Breast epithelium (tissue), 4 donors: ENCODE results near the gene NAV2. TPM values are rescaled to one million over a fixed set of nuclear protein-coding genes. Genes with fewer than 3 reads are reported as not detected.

Experiments
- DNase-seq, 2 donors: peaks; one replicate each; pipeline ENCODE4 v3.0.0-alpha.2; 2019; ENCODE audit warnings: low spot score in 2 of 2
- H3K27ac ChIP-seq, 2 donors: fragments of 200-600 bp; sonication (generic) in 1 of 2; one replicate each; pipeline ENCODE4 v1.5.1; 2016 to 2019; ENCODE audit warnings: mild to moderate bottlenecking in 1 of 2
- H3K27me3 ChIP-seq, 2 donors: fragments of 200-600 bp; sonication (generic) in 1 of 2; one replicate each; pipeline versions ENCODE4 v1.5.1 to v1.6.0; 2017 to 2019; ENCODE audit warnings: control low read depth in 1 of 2, mild to moderate bottlenecking in 1 of 2
- H3K36me3 ChIP-seq: fragments of 200-600 bp; one replicate; pipeline ENCODE4 v1.5.1; 2019
- H3K4me1 ChIP-seq, 2 donors: fragments of 200-600 bp; sonication (generic); one replicate each; pipeline ENCODE4 v1.5.1; 2016 to 2019; ENCODE audit warnings: control low read depth in 1 of 2
- H3K4me3 ChIP-seq, 3 donors: fragments of 200-600 bp; sonication (generic); 1 replicate in 2 of 3; 2 replicates in 1 of 3; pipeline ENCODE4 v1.5.1; 2016 to 2019; ENCODE audit warnings: mild to moderate bottlenecking in 3 of 3, moderate library complexity in 2 of 3
- H3K9me3 ChIP-seq, 2 donors: fragments of 200-600 bp; sonication (generic) in 1 of 2; one replicate each; pipeline ENCODE4 v1.5.1; 2016 to 2019; ENCODE audit warnings: control low read depth in 1 of 2
- CTCF ChIP-seq, 3 donors: fragments of 450-650 bp; IDR thresholded peaks; one replicate each; pipeline ENCODE4 v1.5.1; 2016 to 2017; ENCODE audit warnings: antibody characterized with exemption in 3 of 3, mild to moderate bottlenecking in 3 of 3, moderate library complexity in 3 of 3
- POLR2A ChIP-seq: fragments of 450-650 bp; IDR thresholded peaks from one replicate; pipeline ENCODE4 v1.6.1; 2016; ENCODE audit warnings: antibody characterized with exemption, mild to moderate bottlenecking, moderate library complexity
- POLR2AphosphoS5 ChIP-seq, 3 donors: sonication (generic); formaldehyde crosslinking; IDR thresholded peaks; one replicate each; pipeline ENCODE4 v1.6.1; 2017; ENCODE audit warnings: antibody characterized with exemption in 3 of 3
- intact Hi-C: fragments of 100-400 bp; cut with DNase I; formaldehyde crosslinking; loops from one replicate; pipeline ENCODE4 v1.15.1; 2023; ENCODE audit warnings: low total_unique reads
- total RNA-seq, 3 donors: library from RNA; depleted of rRNA; stranded (reverse); fragments of >200 nt; gene quantifications; one replicate each; pipeline ENCODE4 v1.1.0, GENCODE V29; 2016

The NAV2 gene
- total RNA-seq, 3 donors from 2014 or later = 28.2 to 61.8 (median 31.4) TPM

- no peak overlapping the region for H3K4me3 ChIP-seq
- DNase-seq = peak in 1 of 2 donors; percentile 89
- peaks cover 4% of the 10 kb centered on the region in 2 donors for H3K4me1 ChIP-seq
- no peaks in the 10 kb centered on the region for H3K36me3 ChIP-seq
- TF ChIP-seq POLR2A (no peak), CTCF (IDR thresholded peaks at IDR 0.05) (no peak), POLR2AphosphoS5 (IDR thresholded peaks at IDR 0.05) (peak in 2 of 3 donors; percentile 60 to 71)
- no peaks in the 10 kb centered on the region for H3K9me3 ChIP-seq
- peak overlapping the region; percentile 82 to 86 for H3K27ac ChIP-seq
- H3K27me3 ChIP-seq = no peaks in the 10 kb centered on the region
- intact Hi-C loops = no loop called here
Measured at GRCh38 chr11:19723572-19724342, 11.1 kb downstream of the NAV2 start.

GRCh38 chr11:19724765-19725164 is 12.1 kb downstream of the NAV2 start:
- no peaks in the 10 kb centered on the region for H3K36me3 ChIP-seq
- peak overlapping the region; percentile 82 to 86 for H3K27ac ChIP-seq
- intact Hi-C loops = no loop called here
- DNase-seq = no peak
- no peaks in the 10 kb centered on the region for H3K9me3 ChIP-seq
- H3K4me3 ChIP-seq = no peak overlapping the region
- no peaks in the 10 kb centered on the region for H3K27me3 ChIP-seq
- TF ChIP-seq POLR2A = no peak
- no peak for TF ChIP-seq CTCF (IDR thresholded peaks at IDR 0.05)
- TF ChIP-seq POLR2AphosphoS5 (IDR thresholded peaks at IDR 0.05) = no peak
- peaks cover 4% of the 10 kb centered on the region in 2 donors for H3K4me1 ChIP-seq

GRCh38 chr11:19725379-19726079 is 12.9 kb downstream of the NAV2 start:
- Histone ChIP-seq H3K4me3 (no peak overlapping the region), H3K27me3 (no peaks in the 10 kb centered on the region), H3K4me1 (peaks cover 4% of the 10 kb centered on the region in 2 donors), H3K9me3 (no peaks in the 10 kb centered on the region), H3K36me3 (no peaks in the 10 kb centered on the region), H3K27ac (peak overlapping the region; percentile 82 to 86)
- TF ChIP-seq CTCF (IDR thresholded peaks at IDR 0.05) (no peak), POLR2A (no peak), POLR2AphosphoS5 (IDR thresholded peaks at IDR 0.05) (peak in 2 of 3 donors; percentile 7 to 38)
- DNase-seq = peak in 1 of 2 donors; percentile 89
- intact Hi-C loops = no loop called here

GRCh38 chr11:19727246-19727645 is 14.6 kb downstream of the NAV2 start:
- TF ChIP-seq CTCF (IDR thresholded peaks at IDR 0.05) (no peak), POLR2A (no peak), POLR2AphosphoS5 (IDR thresholded peaks at IDR 0.05) (no peak)
- Histone ChIP-seq H3K27me3 (no peaks in the 10 kb centered on the region), H3K9me3 (no peaks in the 10 kb centered on the region), H3K27ac (peak overlapping the region; percentile 82 to 86), H3K4me3 (no peak overlapping the region), H3K36me3 (no peaks in the 10 kb centered on the region), H3K4me1 (peaks cover 3 to 4% of the 10 kb centered on the region in 2 donors)
- intact Hi-C loops = no loop called here
- DNase-seq = no peak

GRCh38 chr11:19728436-19728835 is 15.8 kb downstream of the NAV2 start:
- Histone ChIP-seq H3K4me3 (no peak overlapping the region), H3K27me3 (no peaks in the 10 kb centered on the region), H3K36me3 (no peaks in the 10 kb centered on the region), H3K27ac (no peak overlapping the region), H3K4me1 (peaks cover 0 to 4% of the 10 kb centered on the region in 2 donors), H3K9me3 (no peaks in the 10 kb centered on the region)
- no peak for DNase-seq
- intact Hi-C loops = no loop called here
- TF ChIP-seq POLR2AphosphoS5 (IDR thresholded peaks at IDR 0.05) (no peak), POLR2A (no peak)
